NCI-H2081 treated with DMSO at 0.1 percent for 48 hours (cell line): ENCODE results near the gene ZBTB49.
"Not testable (repeated sequence)": the region's sequence is repeated elsewhere in the genome, so short reads cannot be mapped to it uniquely, and the experiment has no call there.

Experiments
- DNase-seq: peaks from one replicate; lab custom pipeline; 2025; lab: John Stamatoyannopoulos, UW

The ZBTB49 gene, protein sequence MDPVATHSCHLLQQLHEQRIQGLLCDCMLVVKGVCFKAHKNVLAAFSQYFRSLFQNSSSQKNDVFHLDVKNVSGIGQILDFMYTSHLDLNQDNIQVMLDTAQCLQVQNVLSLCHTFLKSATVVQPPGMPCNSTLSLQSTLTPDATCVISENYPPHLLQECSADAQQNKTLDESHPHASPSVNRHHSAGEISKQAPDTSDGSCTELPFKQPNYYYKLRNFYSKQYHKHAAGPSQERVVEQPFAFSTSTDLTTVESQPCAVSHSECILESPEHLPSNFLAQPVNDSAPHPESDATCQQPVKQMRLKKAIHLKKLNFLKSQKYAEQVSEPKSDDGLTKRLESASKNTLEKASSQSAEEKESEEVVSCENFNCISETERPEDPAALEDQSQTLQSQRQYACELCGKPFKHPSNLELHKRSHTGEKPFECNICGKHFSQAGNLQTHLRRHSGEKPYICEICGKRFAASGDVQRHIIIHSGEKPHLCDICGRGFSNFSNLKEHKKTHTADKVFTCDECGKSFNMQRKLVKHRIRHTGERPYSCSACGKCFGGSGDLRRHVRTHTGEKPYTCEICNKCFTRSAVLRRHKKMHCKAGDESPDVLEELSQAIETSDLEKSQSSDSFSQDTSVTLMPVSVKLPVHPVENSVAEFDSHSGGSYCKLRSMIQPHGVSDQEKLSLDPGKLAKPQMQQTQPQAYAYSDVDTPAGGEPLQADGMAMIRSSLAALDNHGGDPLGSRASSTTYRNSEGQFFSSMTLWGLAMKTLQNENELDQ

DNA sequence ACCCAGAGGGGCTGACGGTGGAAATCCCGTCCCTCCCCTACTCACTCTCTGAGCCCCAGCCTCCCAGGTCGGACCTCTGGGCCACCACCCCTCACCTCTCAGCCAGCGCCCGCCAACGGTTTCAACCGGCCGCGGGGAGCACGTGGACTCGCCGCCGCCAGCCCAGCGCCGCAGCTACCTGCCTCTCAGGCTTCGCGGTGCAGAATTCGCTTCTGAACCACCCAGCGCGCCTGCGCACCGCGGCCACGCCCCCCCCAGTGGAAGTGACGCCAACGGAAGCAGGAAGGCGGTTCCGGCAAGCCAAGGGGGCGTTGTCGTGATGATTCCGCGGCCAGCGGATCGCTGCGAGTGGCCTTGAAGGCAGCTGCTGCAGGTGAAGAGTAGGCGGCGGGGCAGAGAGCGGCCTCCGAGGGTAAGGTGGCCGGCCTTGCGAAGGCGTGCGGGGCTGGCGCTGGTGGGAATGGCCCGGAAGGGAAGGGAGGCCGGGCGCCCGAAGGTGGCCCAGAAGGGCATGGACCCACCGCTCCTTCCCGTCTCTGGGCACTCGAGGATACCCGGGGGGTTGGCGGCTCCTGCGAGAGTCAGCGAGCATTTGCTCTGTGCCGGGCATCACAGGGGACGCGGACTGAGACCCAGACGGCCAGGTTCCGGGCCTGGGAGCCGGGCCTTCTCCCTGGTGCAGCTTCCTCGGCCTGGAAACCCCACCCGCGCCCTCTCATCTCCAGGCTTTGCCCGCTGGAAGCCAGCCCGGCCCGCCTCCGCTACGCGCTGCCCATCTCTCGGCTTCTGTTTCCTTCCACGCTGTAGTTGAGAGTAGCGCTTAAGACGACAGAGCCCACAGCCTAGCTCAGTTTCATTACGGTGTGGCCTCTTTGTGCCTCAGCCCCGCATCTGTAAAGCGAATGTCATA is at the start of gene ZBTB49, which contains the start of gene LYAR:
ZBTB49 (plus strand) TSS at position 311 of the 910 bp plus-strand sequence. CDS start 9,695 bp downstream, outside the sequence.
LYAR (minus strand) TSS at position 214 of the 910 bp plus-strand sequence. CDS start 6,412 bp downstream, outside the sequence.
- DNase-seq, result peak; percentile 66

DNA sequence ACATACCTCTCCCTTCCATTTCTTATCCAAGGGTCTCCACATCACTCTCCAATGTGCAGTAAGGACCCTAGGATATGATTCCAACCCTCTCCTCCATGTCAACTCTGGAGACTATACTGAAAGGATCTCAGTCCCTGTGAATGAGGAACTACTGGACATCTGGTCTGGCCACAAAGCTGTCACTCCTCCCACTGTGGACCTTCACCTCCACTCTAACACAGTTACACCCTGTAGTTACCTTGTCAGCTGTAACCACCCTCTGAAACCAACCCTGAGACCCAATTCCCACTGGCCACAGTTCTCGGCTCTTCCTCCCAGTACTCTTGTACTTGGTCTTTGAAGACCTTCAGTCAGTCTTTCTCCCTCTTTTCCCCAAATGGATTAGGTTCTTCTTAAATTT is 44.9 kb upstream of the ZBTB49 start:
- DNase-seq, result no peak

DNA sequence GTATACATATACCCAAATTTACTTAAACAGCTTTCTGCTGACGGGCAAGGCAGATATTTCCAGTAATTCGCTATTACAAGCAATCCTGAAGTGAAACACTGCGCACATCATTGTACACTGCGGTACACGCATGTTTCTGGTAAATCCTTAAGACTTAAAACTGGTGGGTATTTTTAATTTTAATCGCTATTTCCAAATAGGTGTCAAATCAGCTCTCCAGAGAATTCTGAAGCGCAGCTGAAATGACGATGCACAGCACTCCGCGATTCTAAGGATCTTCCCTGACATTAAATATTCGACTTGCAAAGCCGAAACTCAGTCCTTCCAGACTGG is 42.4 kb upstream of the ZBTB49 start:
- DNase-seq, result no peak

DNA sequence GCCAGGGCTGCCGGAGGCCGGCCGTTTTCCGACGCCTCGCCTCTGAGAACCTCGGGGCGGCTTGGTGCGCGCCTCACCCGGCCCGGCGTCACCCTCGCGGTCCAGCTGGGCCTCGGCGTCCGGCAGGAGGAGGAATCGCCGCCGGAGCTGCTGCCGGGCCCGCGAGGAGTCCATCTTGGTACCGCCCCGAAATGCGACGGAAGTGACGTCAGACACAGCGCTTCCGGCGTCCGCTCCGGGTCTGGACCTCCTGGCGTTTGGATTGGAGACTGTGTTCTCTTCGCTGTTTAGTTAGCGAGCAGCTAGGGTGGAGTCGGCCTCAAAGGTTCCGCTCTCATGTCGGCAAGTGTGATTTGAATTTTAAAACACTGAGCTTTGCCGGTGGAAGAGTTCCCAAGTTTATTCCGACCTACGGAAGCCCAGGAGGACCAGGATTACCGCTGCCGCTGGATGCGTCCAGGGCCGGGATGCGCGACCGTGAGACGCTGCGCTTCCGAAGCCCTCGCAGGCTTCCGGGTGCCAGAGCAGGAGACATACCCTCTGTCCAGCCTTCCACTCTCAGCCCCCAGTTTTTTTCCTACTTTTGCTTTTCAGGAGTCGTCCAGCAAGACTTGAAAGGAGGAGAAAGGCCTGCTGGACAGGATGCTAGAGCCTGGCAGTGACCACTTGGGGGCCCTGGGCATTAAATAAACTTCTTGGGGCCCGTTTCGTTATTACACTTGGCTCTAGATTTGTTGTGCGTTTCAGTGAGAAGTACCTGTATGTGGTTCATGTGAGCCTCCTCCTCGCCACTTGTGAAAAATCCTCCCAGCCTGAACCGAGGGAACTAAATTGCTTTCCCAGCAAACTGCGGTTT is 41.8 kb upstream of the ZBTB49 start, which contains the start of gene TMEM128:
TMEM128 (minus strand) TSS at position 195 of the 856 bp plus-strand sequence; CDS start at position 174, 21 bp downstream.
- DNase-seq, result peak; percentile 78

DNA sequence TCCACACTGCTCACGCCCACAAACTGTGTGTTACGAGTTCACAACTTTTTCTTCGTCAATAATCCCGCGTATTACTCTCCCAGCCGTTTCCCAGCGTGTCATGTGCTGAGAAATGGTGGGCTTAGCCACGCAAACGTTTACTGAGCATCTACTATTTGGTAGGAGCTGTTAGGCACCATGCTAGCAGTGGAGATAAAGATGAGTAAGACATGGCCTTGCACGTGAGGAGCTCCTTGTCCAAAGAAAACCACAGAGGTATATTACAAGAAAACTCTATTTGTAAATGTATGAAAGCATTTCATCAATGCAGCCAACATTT is 41.2 kb upstream of the ZBTB49 start:
- DNase-seq, result no peak

DNA sequence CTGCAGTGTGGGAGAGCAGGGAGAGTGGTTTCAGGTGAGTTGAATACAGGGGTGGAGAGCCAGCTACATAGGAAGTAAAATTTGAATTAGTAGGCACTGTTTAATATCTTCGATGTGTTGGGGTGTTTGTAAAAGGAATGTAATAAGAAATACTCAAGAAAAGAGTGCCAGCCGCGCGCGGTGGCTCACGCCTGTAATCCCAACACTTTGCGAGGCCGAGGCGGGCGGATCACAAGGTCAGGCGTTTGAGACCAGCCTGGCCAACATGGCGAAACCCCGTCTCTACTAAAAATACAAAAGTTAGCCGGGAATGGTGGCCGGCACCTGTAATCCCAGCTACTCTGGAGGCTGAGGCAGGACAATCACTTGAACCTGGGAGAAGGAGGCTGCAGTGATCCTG is 40.7 kb upstream of the ZBTB49 start:
- DNase-seq, result not testable (repeated sequence)

DNA sequence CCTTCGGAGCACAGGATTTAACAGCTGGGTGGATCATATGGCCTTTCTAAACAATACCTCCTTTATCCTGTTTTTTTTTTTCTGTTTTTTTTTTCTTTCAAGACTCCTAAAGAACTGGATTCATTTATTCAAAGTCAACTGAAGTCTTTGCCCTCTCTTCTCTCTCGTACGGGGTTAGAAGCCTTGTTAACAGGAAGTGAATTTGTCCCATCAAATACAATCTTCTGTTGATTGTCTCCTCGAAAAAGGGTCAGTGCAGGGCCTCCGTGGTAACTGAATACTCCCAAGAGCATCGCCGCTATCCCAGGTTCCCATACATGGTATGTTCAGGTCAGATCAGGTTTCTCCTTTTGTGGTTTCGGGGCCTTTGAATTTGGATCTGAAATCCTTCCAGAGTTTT is 40.2 kb upstream of the ZBTB49 start:
- DNase-seq, result no peak

DNA sequence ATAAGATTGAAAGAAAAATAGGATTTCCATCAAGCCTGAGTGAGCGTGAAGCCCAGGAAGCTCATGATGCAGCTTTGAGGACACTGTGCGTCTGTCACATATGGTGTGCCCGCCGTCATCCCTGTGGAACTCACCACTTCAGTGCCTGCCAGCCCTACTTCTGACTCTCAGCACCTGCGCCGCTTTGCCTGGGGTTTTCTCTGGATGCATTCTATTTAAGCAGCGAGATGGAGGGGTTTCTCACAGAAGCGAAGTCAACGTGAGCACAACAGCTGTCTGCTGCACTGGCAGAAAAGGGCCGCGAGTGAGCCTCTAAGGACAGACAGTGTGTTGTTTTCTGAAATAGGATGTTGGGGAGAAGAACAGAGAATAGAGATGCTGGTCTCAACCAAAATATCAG is 35.9 kb upstream of the ZBTB49 start:
- no peak for DNase-seq

DNA sequence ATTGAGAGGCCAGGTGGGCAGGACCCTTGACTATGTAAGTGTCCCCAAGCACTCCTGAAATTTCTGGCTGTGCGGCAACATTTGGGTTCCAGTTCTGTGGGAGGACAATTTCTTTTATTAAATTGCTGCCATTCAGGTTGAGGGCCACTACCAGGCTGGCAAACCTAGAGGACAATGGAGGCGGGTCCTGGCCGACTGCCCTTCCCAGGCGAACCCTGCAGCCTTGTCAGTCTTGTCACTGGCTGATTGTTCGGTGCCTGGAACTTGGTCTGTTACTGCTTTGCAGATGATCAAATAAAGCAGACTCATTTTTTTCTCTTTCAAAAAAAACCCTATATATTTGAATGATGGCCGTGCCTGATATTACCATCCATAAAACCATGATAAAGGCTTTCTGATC is 35.4 kb upstream of the ZBTB49 start:
- no peak for DNase-seq

DNA sequence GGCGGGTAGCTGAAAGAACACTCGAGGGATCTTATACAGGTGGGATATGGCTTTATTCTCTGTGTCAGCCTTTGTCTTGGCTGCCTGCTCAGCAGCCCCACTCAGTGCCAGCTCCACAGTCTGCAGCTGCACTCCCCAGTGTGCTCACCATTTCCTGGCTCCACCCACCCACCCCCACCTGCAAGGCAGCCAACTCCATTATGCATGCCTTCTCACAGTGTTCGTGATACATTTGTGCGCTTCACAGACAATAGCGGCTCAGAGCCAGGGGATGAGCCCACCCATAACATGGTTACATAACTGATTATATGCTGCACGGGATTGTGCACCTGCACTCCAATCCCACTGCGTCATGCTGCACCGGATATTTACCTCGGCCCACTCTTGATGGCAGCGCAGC is 33.3 kb upstream of the ZBTB49 start:
- DNase-seq, result no peak

DNA sequence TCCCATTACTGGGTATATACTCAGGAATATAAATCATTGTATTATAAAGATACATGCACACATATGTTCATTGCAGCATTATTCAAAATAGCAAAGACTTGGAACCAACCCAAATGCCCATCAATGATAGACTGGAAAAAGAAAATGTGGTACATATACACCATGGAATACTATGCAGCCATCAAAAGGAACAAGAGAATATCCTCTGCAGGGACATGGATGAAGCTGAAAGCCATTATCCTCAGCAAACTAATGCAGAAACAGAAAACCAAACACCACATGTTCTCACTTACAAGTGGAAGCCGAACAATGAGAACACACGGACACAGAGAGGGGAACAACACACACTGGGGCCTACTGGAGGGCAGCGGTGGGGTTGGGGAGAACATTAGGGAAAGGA is 32.3 kb upstream of the ZBTB49 start:
- DNase-seq, result not testable (repeated sequence)

DNA sequence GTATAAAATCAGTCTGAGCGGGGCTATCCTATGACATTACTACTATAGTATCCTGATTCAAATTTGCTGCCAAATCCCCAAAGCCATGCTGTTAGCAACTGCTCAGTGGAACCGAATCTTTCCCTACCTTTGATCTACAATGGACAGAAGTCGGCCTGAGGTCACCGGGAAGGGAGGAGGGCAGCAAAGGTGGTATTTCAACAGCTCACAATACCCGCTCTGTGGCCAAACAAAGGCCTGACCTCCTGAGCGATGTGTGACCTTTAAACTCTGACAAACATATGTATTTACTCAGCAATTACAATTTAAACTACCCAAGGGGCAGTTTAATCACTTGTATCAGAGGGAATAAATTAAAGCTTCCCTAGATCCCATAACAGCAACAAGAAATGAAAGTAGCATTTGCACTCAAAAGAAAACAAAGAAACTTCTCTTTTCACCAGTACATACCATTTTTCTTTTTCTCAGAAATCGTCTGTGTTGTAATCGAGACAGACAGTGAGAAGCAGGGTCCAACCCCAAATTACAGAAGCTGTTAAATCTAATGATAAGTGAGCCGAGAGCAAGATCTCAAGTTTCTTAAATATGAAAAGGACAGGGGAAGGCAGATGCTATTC is 30.5 kb upstream of the ZBTB49 start:
- no peak for DNase-seq

DNA sequence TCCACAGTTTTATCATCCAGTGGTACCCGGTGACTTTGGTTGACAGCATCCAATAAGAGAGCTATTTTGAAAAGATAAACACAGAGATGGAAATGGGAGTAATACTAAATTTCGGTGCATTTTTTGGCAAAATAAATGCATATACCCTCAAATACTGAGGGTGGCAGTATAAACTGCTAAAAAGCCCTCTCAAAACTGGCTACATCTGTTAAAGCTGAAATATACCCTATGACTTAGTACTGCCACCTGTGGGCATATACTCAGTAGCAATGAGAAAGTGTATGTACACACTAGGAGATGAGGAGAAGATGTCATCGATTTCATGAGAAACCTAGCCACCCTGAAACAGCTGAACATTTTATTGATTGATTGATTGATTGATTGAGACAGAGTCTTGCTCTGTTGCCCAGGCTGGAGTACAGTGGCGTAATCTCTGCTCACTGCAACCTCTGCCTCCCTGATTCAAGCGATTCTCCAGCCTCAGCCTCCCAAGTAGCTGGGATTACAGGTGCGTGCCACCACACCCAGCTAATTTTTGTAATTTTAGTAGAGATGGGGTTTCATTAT is 29.8 kb upstream of the ZBTB49 start:
- no peak for DNase-seq

DNA sequence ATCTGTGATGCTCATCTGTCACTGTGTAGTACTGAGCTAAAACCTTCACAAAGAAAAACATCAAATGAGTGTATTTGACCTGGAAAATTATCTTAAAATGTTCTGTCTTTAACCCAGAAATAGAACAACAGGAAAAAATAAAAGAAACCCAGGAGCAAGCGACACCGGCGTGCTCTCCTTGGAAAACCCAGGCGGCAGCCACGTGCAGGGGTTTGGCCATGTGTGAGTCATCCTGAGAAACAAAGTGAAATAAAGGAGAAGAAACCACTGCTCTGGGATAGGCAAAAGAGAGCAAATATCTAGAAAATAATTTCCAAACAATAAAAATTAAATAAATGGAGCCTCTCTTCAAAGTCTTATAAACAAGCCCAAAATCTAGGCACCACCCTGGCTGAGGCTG is 22.1 kb upstream of the ZBTB49 start:
- no peak for DNase-seq

DNA sequence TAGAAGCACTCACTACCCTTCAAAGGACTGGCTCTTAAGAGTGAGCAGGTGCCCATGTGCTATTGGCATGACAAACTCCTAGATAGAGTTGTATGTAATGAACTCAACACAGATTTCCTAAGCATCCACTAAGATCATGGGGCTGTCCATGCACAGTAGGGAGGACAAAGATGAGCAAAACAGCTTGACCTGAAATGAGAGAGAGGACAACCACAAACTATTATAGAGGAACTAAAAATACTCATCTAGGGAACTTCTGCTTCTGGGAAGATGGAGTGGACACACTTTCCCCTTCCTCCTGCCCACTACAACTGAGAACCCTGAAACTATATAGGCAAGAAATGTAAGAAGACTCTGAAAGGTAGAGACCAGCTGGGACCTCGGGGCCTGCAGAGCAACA is 21.3 kb upstream of the ZBTB49 start:
- no peak for DNase-seq

DNA sequence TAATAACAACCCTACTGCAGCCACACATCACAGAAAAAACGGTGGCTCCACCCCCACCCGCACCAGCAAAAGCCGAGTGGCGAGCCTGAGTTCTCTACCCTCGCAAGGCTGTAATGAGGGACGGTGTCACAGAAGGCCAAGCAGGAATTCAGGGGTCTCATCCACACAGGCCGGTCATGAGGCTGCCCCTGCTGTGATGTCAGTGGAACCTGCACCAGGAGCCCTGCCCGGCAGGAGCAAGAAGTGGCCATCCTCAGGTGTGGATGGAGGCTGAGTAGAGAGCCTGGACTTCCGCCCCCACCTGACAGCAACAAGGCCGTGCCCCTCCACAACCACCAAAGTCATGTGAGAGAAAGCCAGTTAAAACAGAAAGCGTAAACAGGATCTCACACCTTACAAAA is 20.7 kb upstream of the ZBTB49 start:
- no peak for DNase-seq

DNA sequence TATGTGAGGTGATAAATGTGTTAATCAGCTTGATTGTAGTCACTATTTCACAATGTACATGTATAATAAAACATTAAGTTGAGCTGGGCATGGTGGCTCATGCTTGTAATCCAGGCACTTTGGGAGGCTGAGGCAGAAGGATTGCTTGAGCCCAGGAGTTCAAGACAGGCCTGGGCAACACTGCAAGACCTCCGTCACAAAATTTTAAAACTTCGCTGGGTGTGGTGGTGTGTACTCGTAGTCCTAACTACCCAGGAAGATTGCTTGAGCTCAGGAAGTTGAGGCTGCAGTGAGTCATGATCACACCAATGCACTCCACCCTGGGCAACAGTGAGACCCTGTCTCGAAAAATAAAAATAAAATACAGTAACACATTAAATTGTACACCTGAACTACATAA is 20.2 kb upstream of the ZBTB49 start:
- DNase-seq, result no peak

DNA sequence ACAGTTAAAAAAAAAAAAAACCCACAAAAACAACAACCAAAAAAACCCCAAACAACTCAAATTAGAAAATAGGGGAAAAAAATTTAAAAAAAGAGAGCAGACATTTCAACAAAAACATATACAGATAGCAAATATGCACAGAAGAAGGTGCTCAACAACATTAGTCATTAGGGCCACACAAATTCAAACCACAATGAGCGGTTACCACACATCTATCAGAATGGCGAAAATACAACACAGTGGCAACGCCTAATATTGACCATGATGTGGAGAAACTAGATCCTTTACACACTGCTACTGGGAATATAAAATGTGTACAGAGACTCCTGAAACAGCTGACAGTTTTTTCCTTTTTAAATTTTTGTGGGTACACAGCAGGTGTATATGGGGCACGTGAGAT is 19.5 kb upstream of the ZBTB49 start:
- DNase-seq, result no peak

DNA sequence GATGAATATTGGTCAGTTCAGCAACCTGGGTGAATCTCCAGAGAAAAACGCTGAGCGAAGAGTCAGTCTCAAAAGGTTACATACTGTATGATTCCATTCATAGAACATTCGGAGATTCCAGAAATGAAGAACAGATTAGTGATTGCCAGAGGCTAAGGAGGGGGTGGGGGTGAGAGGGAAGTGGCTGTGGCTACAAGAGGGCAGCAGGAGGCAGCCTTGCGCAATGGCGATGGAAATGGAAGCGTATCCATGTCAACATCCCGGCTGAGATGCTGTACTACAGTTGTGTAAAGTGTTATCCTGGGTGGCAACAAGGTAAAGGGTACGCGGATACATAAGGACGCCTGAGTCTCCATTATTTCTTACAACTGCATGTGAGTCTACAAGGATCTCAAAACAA is 18.1 kb upstream of the ZBTB49 start:
- no peak for DNase-seq

DNA sequence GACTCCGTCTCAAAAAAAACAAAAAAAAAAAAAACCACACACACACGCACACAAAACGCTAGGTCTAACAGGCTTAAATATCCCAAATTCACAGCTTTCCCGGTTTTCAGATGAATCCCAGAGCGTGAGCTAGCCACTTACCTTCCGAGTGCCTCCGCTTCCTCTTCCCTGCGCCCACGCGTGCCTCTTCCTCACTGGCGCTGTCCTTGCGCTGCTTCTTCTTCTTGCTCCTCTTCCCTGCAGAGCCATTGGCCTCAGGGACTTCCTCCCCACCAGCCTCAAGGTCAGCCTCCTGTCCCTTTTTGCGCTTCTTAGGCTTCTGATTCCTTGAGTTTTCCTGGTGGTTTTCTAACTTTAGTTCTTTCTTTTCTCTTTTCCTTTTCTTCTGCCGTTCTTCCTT is 15.8 kb upstream of the ZBTB49 start:
- DNase-seq, result no peak

DNA sequence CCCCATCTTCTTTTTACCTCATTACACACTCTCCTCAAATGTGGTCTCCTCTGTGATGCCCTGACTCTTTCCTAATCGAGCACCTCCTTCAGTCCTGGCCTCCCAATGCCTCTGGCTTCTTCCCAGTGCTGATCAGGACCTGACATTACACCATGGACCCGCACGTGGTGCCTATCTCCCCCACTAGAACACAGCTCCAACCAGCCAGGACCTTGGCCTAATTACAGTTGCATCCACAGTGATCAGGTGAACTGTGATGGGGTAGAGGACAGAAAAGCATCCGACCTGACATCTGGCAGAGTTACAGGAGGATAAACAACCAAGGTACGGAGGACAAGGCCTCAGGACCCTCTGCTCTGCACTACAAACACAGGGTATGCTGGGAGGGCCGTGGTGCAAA is 12.5 kb upstream of the ZBTB49 start:
- no peak for DNase-seq
